ENCODE measurements around the gene LRRC74B. TPM values are rescaled to one million over a fixed set of nuclear protein-coding genes. Genes with fewer than 3 reads are reported as not detected.

Gene LRRC74B
- total RNA-seq, 1 experiment from 2014 or later, result not detected

DNA sequence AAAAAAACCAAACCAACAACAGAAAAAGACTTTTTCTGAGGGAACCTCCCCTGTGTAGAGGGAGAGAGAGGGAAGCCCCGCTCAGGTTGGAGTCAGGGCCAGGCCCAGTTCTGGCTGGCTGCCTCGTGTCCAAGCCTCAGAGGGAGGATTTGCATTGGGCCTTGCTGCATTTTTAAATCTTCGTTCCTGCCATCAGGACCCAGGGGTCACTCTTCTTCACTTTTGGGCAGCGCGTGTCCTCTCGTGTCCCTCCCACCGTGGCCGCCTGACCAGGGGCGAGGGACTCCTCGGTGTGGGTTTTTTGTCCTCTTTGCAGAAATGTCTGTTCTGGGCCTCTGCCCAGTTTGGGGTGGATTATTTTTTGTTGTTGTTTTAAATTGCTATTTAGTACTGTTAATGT, 57.9 kb downstream of the LRRC74B start:
- H3K27ac Mint-ChIP-seq (ENCODE audit: unreplicated experiment), result no peak overlapping the region

DNA sequence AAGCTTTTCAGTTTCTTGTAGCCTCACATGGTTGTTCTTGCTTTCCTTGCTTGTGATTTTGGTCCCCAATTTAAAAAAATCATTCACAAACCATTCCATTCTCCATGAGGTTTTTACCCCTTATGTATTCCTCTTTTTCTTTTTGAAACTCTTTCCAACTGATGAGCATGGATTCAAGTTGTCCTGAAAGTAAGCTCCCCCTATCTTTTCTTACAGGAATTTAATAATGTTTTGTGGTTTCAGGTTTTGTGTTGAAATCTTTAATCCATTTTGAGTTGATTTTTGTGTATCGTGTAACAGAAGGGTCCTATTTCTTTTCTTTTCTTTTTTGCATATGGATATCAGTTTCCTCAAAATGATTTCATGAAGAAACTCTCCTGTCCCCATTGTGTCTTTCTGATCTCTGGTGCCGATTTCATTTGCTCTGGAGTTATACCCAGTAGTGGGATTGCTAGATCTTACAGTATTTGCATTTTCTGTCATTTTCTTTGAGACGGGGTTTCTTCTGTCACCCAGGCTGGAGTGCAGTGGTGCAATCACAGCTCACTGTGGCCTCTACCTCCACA, 58.5 kb downstream of the LRRC74B start:
- intact Hi-C loops (cut with micrococcal nuclease; ENCODE audit: unreplicated experiment), result no loop called here
- CTCF ChIA-PET, result no interaction called here

More for the DNA sequence above, 57.9 kb downstream of the LRRC74B start:
- Mint-ChIP-seq H3K4me1 (ENCODE audit: low read depth, unreplicated experiment) (peaks cover 16% of the 10 kb centered on the region), H3K9me3 (ENCODE audit: low read depth, unreplicated experiment) (no peaks in the 10 kb centered on the region), H3K4me3 (ENCODE audit: low read depth, unreplicated experiment) (no peak overlapping the region), H3K27me3 (ENCODE audit: unreplicated experiment) (peaks cover 9% of the 10 kb centered on the region), H3K36me3 (ENCODE audit: insufficient read depth, unreplicated experiment) (no peaks in the 10 kb centered on the region)
- CTCF ChIA-PET, result interaction anchor here (1.0 kb wide), 1 partner anchor 29 kb away, joined by 6 read pairs; no protein-coding TSS in a partner anchor
- DNase-seq, result no peak
- TF ChIP-seq, protein P1, sequence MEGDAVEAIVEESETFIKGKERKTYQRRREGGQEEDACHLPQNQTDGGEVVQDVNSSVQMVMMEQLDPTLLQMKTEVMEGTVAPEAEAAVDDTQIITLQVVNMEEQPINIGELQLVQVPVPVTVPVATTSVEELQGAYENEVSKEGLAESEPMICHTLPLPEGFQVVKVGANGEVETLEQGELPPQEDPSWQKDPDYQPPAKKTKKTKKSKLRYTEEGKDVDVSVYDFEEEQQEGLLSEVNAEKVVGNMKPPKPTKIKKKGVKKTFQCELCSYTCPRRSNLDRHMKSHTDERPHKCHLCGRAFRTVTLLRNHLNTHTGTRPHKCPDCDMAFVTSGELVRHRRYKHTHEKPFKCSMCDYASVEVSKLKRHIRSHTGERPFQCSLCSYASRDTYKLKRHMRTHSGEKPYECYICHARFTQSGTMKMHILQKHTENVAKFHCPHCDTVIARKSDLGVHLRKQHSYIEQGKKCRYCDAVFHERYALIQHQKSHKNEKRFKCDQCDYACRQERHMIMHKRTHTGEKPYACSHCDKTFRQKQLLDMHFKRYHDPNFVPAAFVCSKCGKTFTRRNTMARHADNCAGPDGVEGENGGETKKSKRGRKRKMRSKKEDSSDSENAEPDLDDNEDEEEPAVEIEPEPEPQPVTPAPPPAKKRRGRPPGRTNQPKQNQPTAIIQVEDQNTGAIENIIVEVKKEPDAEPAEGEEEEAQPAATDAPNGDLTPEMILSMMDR (IDR thresholded peaks at IDR 0.05; ENCODE audit: unreplicated experiment), result no peak
- no TSS peak for BruUV-seq (replicated peaks)
- intact Hi-C loops (cut with micrococcal nuclease; ENCODE audit: unreplicated experiment), result no loop called here

DNA sequence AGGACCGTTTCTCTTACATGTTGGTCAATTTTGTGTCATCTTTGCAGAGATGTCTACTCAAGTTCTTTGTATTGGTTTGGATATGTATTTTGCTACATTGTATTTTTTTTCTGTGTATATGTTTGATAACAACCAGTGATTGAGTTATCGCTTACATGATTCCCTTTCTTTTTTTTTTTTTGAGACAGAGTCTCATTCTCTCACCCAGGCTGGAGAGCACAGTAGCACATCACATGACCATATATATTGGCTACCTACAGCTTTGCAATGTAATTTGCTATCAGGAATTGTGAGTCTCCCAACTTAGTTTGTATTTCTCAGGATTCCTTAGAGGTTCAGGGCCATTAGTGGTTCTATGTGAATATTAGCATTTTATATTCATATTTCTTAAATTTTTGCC, 59.5 kb downstream of the LRRC74B start:
- H3K4me3 Mint-ChIP-seq (ENCODE audit: low read depth, unreplicated experiment), result no peak overlapping the region
- CTCF ChIA-PET, result no interaction called here

More for the DNA sequence above, 58.5 kb downstream of the LRRC74B start:
- no peak overlapping the region for H3K27ac Mint-ChIP-seq (ENCODE audit: unreplicated experiment)
- no peaks in the 10 kb centered on the region for H3K36me3 Mint-ChIP-seq (ENCODE audit: insufficient read depth, unreplicated experiment)
- H3K4me3 Mint-ChIP-seq (ENCODE audit: low read depth, unreplicated experiment), result no peak overlapping the region
- H3K9me3 Mint-ChIP-seq (ENCODE audit: low read depth, unreplicated experiment), result no peaks in the 10 kb centered on the region
- TF ChIP-seq, protein P1 (IDR thresholded peaks at IDR 0.05; ENCODE audit: unreplicated experiment), result peak; percentile 5
- BruUV-seq (replicated peaks), result no TSS peak
- DNase-seq, result no peak
- H3K4me1 Mint-ChIP-seq (ENCODE audit: low read depth, unreplicated experiment), result peaks cover 16% of the 10 kb centered on the region
- H3K27me3 Mint-ChIP-seq (ENCODE audit: unreplicated experiment), result peaks cover 3% of the 10 kb centered on the region

DNA sequence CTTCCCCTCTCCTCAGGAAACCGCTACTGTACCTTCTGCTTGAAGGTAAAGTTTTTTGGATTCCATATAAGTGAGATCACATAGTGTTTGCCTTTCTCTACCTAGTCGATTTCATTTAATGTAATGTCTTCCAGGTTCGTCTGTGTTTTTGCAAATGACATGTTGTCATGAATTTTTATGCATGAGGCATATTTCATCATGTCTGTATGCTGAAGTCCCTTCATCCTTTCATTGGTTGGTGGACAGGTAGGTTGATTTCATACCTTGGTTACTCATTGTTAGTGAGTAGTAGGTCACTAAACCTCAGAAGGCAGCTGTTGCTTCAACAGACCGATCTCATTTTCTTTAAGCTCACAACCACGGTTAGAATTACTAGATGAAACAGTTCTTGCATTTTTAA, 60.3 kb downstream of the LRRC74B start:
- DNase-seq, result no peak
- H3K9me3 Mint-ChIP-seq (ENCODE audit: low read depth, unreplicated experiment), result no peaks in the 10 kb centered on the region
- peaks cover 13% of the 10 kb centered on the region for H3K4me1 Mint-ChIP-seq (ENCODE audit: low read depth, unreplicated experiment)
- TF ChIP-seq, protein P1 (IDR thresholded peaks at IDR 0.05; ENCODE audit: unreplicated experiment), result no peak
- CTCF ChIA-PET, result no interaction called here
- no peaks in the 10 kb centered on the region for H3K36me3 Mint-ChIP-seq (ENCODE audit: insufficient read depth, unreplicated experiment)
- no peaks in the 10 kb centered on the region for H3K27me3 Mint-ChIP-seq (ENCODE audit: unreplicated experiment)
- intact Hi-C loops (cut with micrococcal nuclease; ENCODE audit: unreplicated experiment), result no loop called here
- H3K27ac Mint-ChIP-seq (ENCODE audit: unreplicated experiment), result no peak overlapping the region
- BruUV-seq (replicated peaks), result no TSS peak
- no peak overlapping the region for H3K4me3 Mint-ChIP-seq (ENCODE audit: low read depth, unreplicated experiment)

More for the DNA sequence above, 59.5 kb downstream of the LRRC74B start:
- intact Hi-C loops (cut with micrococcal nuclease; ENCODE audit: unreplicated experiment), result no loop called here
- TF ChIP-seq, protein P1 (IDR thresholded peaks at IDR 0.05; ENCODE audit: unreplicated experiment), result no peak
- no peak for DNase-seq
- Mint-ChIP-seq H3K4me1 (ENCODE audit: low read depth, unreplicated experiment) (peaks cover 16% of the 10 kb centered on the region), H3K9me3 (ENCODE audit: low read depth, unreplicated experiment) (no peaks in the 10 kb centered on the region), H3K36me3 (ENCODE audit: insufficient read depth, unreplicated experiment) (no peaks in the 10 kb centered on the region), H3K27me3 (ENCODE audit: unreplicated experiment) (no peaks in the 10 kb centered on the region), H3K27ac (ENCODE audit: unreplicated experiment) (no peak overlapping the region)
- no TSS peak for BruUV-seq (replicated peaks)

All from Calu3 (cell line).